Large intestine (tissue), 3 donors: Measurements from ENCODE around the gene SF3A2. TPM values are rescaled to one million over a fixed set of nuclear protein-coding genes. Genes with fewer than 3 reads are reported as not detected.

Experiments
- DNase-seq, 2 donors: peaks; one replicate each; pipeline versions ENCODE4 v3.0.0 to v3.0.0-alpha.2; 2013
- H3K27ac ChIP-seq: one replicate; pipeline ENCODE4 v1.5.1; 2013; ENCODE audit warnings: low read length
- H3K27me3 ChIP-seq: 2 replicates; pipeline ENCODE4 v1.6.1; 2013; ENCODE audit warnings: low read length; ENCODE audit not compliant: control insufficient read depth, insufficient read depth
- H3K36me3 ChIP-seq: 2 replicates; pipeline ENCODE4 v1.6.1; 2013; ENCODE audit warnings: low read length; ENCODE audit not compliant: control insufficient read depth, insufficient read depth
- H3K4me1 ChIP-seq: one replicate; pipeline ENCODE4 v1.6.1; 2013; ENCODE audit warnings: low read length; ENCODE audit not compliant: control insufficient read depth, insufficient read depth
- H3K4me3 ChIP-seq: one replicate; pipeline ENCODE4 v1.5.1; 2013; ENCODE audit warnings: low read length
- H3K9me3 ChIP-seq: one replicate; pipeline ENCODE4 v1.6.1; 2013; ENCODE audit warnings: mild to moderate bottlenecking, low read depth, low read length, moderate library complexity; ENCODE audit not compliant: control insufficient read depth
- WGBS: methylation state at CpG from one replicate; pipeline ENCODE4 v1.1.5; 2013; ENCODE audit warnings: low lambda C conversion rate; ENCODE audit not compliant: insufficient coverage; 5-methylcytosine and 5-hydroxymethylcytosine counted together
- polyA plus RNA-seq: library from polyadenylated mRNA; unstranded; fragments of 120-200 nt; gene quantifications from one replicate; pipeline ENCODE4 v1.2.1, GENCODE V29; 2013

The SF3A2 gene
- polyA plus RNA-seq, 1 donor, result 75.2 TPM

- Histone ChIP-seq H3K4me1 (peaks cover 3% of the 10 kb centered on the region), H3K27me3 (peaks cover 69% of the 10 kb centered on the region), H3K36me3 (no peaks in the 10 kb centered on the region), H3K4me3 (no peak overlapping the region), H3K9me3 (peaks cover 9% of the 10 kb centered on the region), H3K27ac (no peak overlapping the region)
- no CpG with 5 or more reads among the region's 13 CpGs for WGBS
- DNase-seq, result no peak
These were observed 51.1 kb downstream of the SF3A2 start for GRCh38 chr19:2287585-2288337.

- peaks cover 3% of the 10 kb centered on the region for H3K4me1 ChIP-seq
- H3K9me3 ChIP-seq, result peaks cover 9% of the 10 kb centered on the region
- no peak overlapping the region for H3K27ac ChIP-seq
- no CpG with 5 or more reads among the region's 17 CpGs for WGBS
- H3K36me3 ChIP-seq, result no peaks in the 10 kb centered on the region
- H3K27me3 ChIP-seq, result peaks cover 69% of the 10 kb centered on the region
- no peak overlapping the region for H3K4me3 ChIP-seq
- DNase-seq, result no peak
These were observed 51.8 kb downstream of the SF3A2 start for GRCh38 chr19:2288338-2288817.

GRCh38 chr19:2288818-2289713 lies 52.4 kb downstream of the SF3A2 start:
- no peaks in the 10 kb centered on the region for H3K36me3 ChIP-seq
- H3K27me3 ChIP-seq, result peaks cover 76% of the 10 kb centered on the region
- H3K4me1 ChIP-seq, result peaks cover 3% of the 10 kb centered on the region
- H3K4me3 ChIP-seq, result no peak overlapping the region
- DNase-seq, result no peak
- no CpG with 5 or more reads among the region's 28 CpGs for WGBS
- peaks cover 9% of the 10 kb centered on the region for H3K9me3 ChIP-seq
- H3K27ac ChIP-seq, result no peak overlapping the region

GRCh38 chr19:2289714-2290435 lies 53.3 kb downstream of the SF3A2 start:
- no CpG with 5 or more reads among the region's 74 CpGs for WGBS
- Histone ChIP-seq H3K4me3 (no peak overlapping the region), H3K4me1 (peaks cover 3% of the 10 kb centered on the region), H3K27ac (no peak overlapping the region), H3K27me3 (peaks cover 84% of the 10 kb centered on the region), H3K36me3 (no peaks in the 10 kb centered on the region), H3K9me3 (peaks cover 9% of the 10 kb centered on the region)
- DNase-seq, result no peak

- WGBS, result no CpG with 5 or more reads among the region's 82 CpGs
- H3K4me1 ChIP-seq, result peaks cover 3% of the 10 kb centered on the region
- no peak overlapping the region for H3K27ac ChIP-seq
- H3K9me3 ChIP-seq, result peaks cover 9% of the 10 kb centered on the region
- no peak overlapping the region for H3K4me3 ChIP-seq
- peaks cover 91% of the 10 kb centered on the region for H3K27me3 ChIP-seq
- H3K36me3 ChIP-seq, result no peaks in the 10 kb centered on the region
- peak in 1 of 2 donors; percentile 23 for DNase-seq
These were observed 54.0 kb downstream of the SF3A2 start for GRCh38 chr19:2290441-2291184.

GRCh38 chr19:2291185-2291751 lies 54.6 kb downstream of the SF3A2 start:
- H3K4me1 ChIP-seq, result peaks cover 3% of the 10 kb centered on the region
- no peak overlapping the region for H3K4me3 ChIP-seq
- no peaks in the 10 kb centered on the region for H3K36me3 ChIP-seq
- no CpG with 5 or more reads among the region's 67 CpGs for WGBS
- DNase-seq, result no peak
- H3K27me3 ChIP-seq, result peaks cover 95% of the 10 kb centered on the region
- H3K9me3 ChIP-seq, result peaks cover 9% of the 10 kb centered on the region
- no peak overlapping the region for H3K27ac ChIP-seq

GRCh38 chr19:2294687-2295335 lies 58.2 kb downstream of the SF3A2 start:
- WGBS, result no CpG with 5 or more reads among the region's 26 CpGs
- Histone ChIP-seq H3K27me3 (peaks cover 60% of the 10 kb centered on the region), H3K36me3 (no peaks in the 10 kb centered on the region), H3K4me3 (no peak overlapping the region), H3K27ac (no peak overlapping the region), H3K4me1 (no peaks in the 10 kb centered on the region), H3K9me3 (peaks cover 6% of the 10 kb centered on the region)
- DNase-seq, result peak in 1 of 2 donors; percentile 35

GRCh38 chr19:2296141-2296540 lies 59.5 kb downstream of the SF3A2 start:
- no CpG with 5 or more reads among the region's 16 CpGs for WGBS
- H3K9me3 ChIP-seq, result no peaks in the 10 kb centered on the region
- H3K27me3 ChIP-seq, result peaks cover 54% of the 10 kb centered on the region
- H3K4me1 ChIP-seq, result no peaks in the 10 kb centered on the region
- H3K36me3 ChIP-seq, result no peaks in the 10 kb centered on the region
- H3K27ac ChIP-seq, result no peak overlapping the region
- H3K4me3 ChIP-seq, result no peak overlapping the region
- no peak for DNase-seq
